C4-2B (cell line): ENCODE results near the gene SLC22A4.

Experiments used
- CTCF ChIP-seq: fragments of 450-650 bp; conservative IDR thresholded peaks from 2 replicates; pipeline ENCODE4 v1.5.1; 2017; ENCODE audit warnings: mild to moderate bottlenecking
- ZFX ChIP-seq: fragments of 450-650 bp; IDR thresholded peaks from 2 replicates; pipeline ENCODE4 v1.6.1; 2017

GRCh38 chr5:132321109-132321721 is 27.0 kb downstream of the SLC22A4 start:
- TF ChIP-seq CTCF: no peak
- no peak for TF ChIP-seq ZFX
